ENCODE results near the gene TTN. TPM values are rescaled to one million over a fixed set of nuclear protein-coding genes. Genes with fewer than 3 reads are reported as not detected.

Gene TTN
- total and polyA plus RNA-seq, 2 donors from 2014 or later, result 0.02 to 3.6 TPM

DNA sequence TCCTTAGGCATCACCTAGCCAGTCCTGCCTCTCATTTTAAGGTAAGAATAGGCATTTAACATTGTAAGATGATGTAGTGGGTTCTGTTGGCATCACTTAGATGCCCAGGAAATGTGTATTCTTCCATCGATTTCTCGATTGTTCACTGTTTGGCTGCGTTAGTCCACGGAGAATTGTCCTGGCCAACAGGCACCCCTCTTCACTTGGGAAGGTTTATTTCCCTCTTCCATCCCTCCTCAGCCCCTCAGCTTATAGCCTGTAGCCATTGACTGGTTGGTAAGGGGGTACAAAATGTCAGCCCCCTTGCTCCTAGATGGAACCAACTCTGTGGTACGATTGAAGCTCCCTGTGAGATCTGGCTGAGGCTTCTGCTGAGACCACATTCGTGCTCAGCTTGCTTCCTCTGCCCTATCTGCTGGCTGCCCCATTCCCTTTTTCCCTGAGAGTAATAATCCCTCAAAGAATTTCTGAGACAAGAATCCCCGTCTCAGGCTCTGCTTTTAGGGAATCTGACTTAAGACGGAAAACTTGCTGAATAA is 283.6 kb downstream of the TTN start:
- no peaks in the 10 kb centered on the region for H3K27me3 ChIP-seq (ENCODE audit: control insufficient read depth, insufficient read depth, low read length)
- H3K27ac ChIP-seq (ENCODE audit: low read depth in 2 of 2, low read length in 2 of 2), result no peak overlapping the region
- peaks cover 0 to 4% (median 0%) of the 10 kb centered on the region in 3 donors for H3K4me1 ChIP-seq (ENCODE audit: control insufficient read depth in 2 of 3, insufficient read depth in 2 of 3, low read depth in 1 of 3, low read length in 3 of 3)
- FAIRE-seq, result no peak
- H3K4me3 ChIP-seq (ENCODE audit: low read length in 3 of 3), result peak overlapping the region; percentile 74 to 90 (median 80)
- DNase-seq, result no peak
- H3K9me3 ChIP-seq (ENCODE audit: control insufficient read depth in 2 of 3, insufficient read depth in 1 of 3, low read length in 3 of 3), result no peaks in the 10 kb centered on the region
- intact Hi-C loops (cut with DNase I), result no loop called here
- TF ChIP-seq CTCF (IDR thresholded peaks at IDR 0.05; ENCODE audit: borderline replicate concordance, extremely low read depth, insufficient read depth), result no peak
- no peaks in the 10 kb centered on the region for H3K36me3 ChIP-seq (ENCODE audit: control insufficient read depth in 2 of 3, insufficient read depth in 3 of 3, low read length in 3 of 3)
- H3K9ac ChIP-seq (ENCODE audit: low read length in 3 of 3), result peak overlapping the region; percentile 45 to 67 (median 57)

- Histone ChIP-seq H3K4me3 (ENCODE audit: low read length in 3 of 3) (peak overlapping the region; percentile 74 to 90 (median 80)), H3K36me3 (ENCODE audit: control insufficient read depth in 2 of 3, insufficient read depth in 3 of 3, low read length in 3 of 3) (peaks cover 0 to 4% (median 3%) of the 10 kb centered on the region in 3 donors), H3K9me3 (ENCODE audit: control insufficient read depth in 2 of 3, insufficient read depth in 1 of 3, low read length in 3 of 3) (no peaks in the 10 kb centered on the region), H3K27ac (ENCODE audit: low read depth in 2 of 2, low read length in 2 of 2) (peak overlapping the region in 1 of 2 donors; percentile 29), H3K9ac (ENCODE audit: low read length in 3 of 3) (peak overlapping the region; percentile 45 to 67 (median 57)), H3K27me3 (ENCODE audit: control insufficient read depth, insufficient read depth, low read length) (no peaks in the 10 kb centered on the region), H3K4me1 (ENCODE audit: control insufficient read depth in 2 of 3, insufficient read depth in 2 of 3, low read depth in 1 of 3, low read length in 3 of 3) (peaks cover 0 to 4% (median 0%) of the 10 kb centered on the region in 3 donors)
- intact Hi-C loops (cut with DNase I), result no loop called here
- peak; percentile 64 for TF ChIP-seq CTCF (IDR thresholded peaks at IDR 0.05; ENCODE audit: borderline replicate concordance, extremely low read depth, insufficient read depth)
- FAIRE-seq (no peak), DNase-seq (peak; percentile 88 to 96 (median 93))
Observed at GRCh38 chr2:178522950-178523595, 284.1 kb downstream of the TTN start.

DNA sequence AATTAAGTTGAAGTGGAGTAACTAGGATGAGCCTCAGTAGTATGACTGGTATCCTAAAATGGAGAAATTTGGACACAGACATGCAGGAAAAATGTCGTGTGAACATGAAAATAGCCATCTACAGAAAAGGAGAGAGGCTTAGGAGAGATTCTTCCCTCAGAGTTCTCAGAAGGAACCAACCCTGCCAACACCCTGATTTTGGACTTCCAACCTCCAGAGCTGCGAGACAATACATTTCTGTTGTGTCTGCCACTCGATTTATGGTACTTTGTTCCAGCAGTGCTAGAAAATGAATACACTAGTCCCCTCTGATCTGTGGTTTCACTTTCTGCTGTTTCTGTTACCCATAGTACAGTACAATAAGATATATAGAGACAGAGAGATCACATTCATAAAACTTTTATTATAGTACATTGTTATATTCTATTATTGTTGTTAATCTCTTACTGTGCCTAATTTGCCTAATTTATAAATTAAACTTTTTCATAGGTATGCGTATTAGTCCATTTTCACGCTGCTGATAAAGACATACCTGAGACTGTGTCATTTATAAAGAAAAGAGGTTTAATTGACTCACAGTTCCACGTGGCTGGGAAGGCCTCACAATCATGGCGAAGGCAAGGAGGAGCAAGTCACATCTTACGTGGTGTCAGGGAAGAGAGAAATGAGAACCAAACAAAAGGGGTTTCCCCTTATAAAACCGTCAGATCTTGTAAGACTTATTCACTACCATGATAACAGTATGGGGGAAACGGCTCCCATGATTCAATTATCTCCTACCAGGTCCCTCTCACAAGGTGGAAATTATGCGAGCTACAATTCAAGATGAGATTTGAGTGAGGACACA is 285.7 kb downstream of the TTN start:
- peaks cover 0 to 4% (median 0%) of the 10 kb centered on the region in 3 donors for H3K4me1 ChIP-seq (ENCODE audit: control insufficient read depth in 2 of 3, insufficient read depth in 2 of 3, low read depth in 1 of 3, low read length in 3 of 3)
- H3K9me3 ChIP-seq (ENCODE audit: control insufficient read depth in 2 of 3, insufficient read depth in 1 of 3, low read length in 3 of 3), result no peaks in the 10 kb centered on the region
- no peaks in the 10 kb centered on the region for H3K27me3 ChIP-seq (ENCODE audit: control insufficient read depth, insufficient read depth, low read length)
- peaks cover 0 to 4% (median 3%) of the 10 kb centered on the region in 3 donors for H3K36me3 ChIP-seq (ENCODE audit: control insufficient read depth in 2 of 3, insufficient read depth in 3 of 3, low read length in 3 of 3)
- no peak overlapping the region for H3K9ac ChIP-seq (ENCODE audit: low read length in 3 of 3)
- H3K27ac ChIP-seq (ENCODE audit: low read depth in 2 of 2, low read length in 2 of 2), result no peak overlapping the region
- no peak overlapping the region for H3K4me3 ChIP-seq (ENCODE audit: low read length in 3 of 3)
- no peak for DNase-seq
- no peak for TF ChIP-seq CTCF (IDR thresholded peaks at IDR 0.05; ENCODE audit: borderline replicate concordance, extremely low read depth, insufficient read depth)
- intact Hi-C loops (cut with DNase I), result no loop called here
- FAIRE-seq, result no peak
